PC-9 (cell line): ENCODE results near the gene DYSF. TPM values are rescaled to one million over a fixed set of nuclear protein-coding genes. Genes with fewer than 3 reads are reported as not detected.

ENCODE experiments used
- BruUV-seq: library from RNA; stranded (reverse); fragments of 400-500 nt; replicated peaks from 2 replicates; lab custom pipeline; 2021; lab: Mats Ljungman, UMichigan
- CTCF ChIA-PET: fragments of 300-600 bp; sonication (Branson Sonifier 250); formaldehyde crosslinking; loops from one replicate; lab custom pipeline; 2022; ENCODE audit warnings: antibody characterized with exemption; lab: Charles Lee
- POLR2A ChIA-PET: fragments of 300-600 bp; sonication (Branson Sonifier 250); formaldehyde crosslinking; loops from one replicate; lab custom pipeline; 2022; ENCODE audit warnings: antibody characterized with exemption; ENCODE audit not compliant: unreplicated experiment; lab: Charles Lee
- DNase-seq, 2 experiments: peaks; one replicate each; pipeline versions ENCODE4 v3.0.0 to v3.0.0-alpha.2; 2015 to 2022; ENCODE audit warnings: mixed read lengths in 1 of 2
- H2AFZ ChIP-seq: fragments of 200-600 bp; sonication (generic); 2 replicates; pipeline ENCODE4 v1.8.1; 2017; ENCODE audit warnings: antibody characterized with exemption
- H3F3A ChIP-seq: fragments of 200-600 bp; sonication (generic); 2 replicates; pipeline ENCODE4 v1.8.1; 2017; ENCODE audit warnings: antibody characterized with exemption, mild to moderate bottlenecking, low read depth; ENCODE audit not compliant: insufficient read depth
- H3K27ac ChIP-seq: fragments of 200-600 bp; sonication (generic); 2 replicates; pipeline ENCODE4 v1.6.1; 2016; ENCODE audit warnings: mixed run types
- H3K27me3 ChIP-seq: fragments of 200-600 bp; sonication (generic); 2 replicates; pipeline ENCODE4 v1.6.1; 2016; ENCODE audit warnings: low read depth, mixed run types; ENCODE audit not compliant: insufficient read depth
- H3K36me3 ChIP-seq: fragments of 200-600 bp; sonication (generic); 2 replicates; pipeline ENCODE4 v1.6.1; 2016; ENCODE audit warnings: low read depth, mixed run types
- H3K4me1 ChIP-seq: fragments of 200-600 bp; sonication (generic); replicated peaks from 2 replicates; pipeline ENCODE4 v1.6.1; 2016; ENCODE audit warnings: mixed run types; ENCODE audit not compliant: insufficient read depth
- H3K4me2 ChIP-seq: fragments of 200-600 bp; sonication (generic); 2 replicates; pipeline ENCODE4 v1.6.1; 2017; ENCODE audit warnings: mixed run types
- H3K4me3 ChIP-seq: fragments of 200-600 bp; sonication (generic); 2 replicates; pipeline ENCODE4 v1.6.1; 2016; ENCODE audit warnings: mixed run types
- H3K79me2 ChIP-seq: fragments of 200-600 bp; sonication (generic); 2 replicates; pipeline ENCODE4 v1.6.1; 2017; ENCODE audit warnings: low read depth, mixed run types
- H3K9me2 ChIP-seq: fragments of 200-600 bp; sonication (generic); 2 replicates; pipeline ENCODE4 v1.8.1; 2017; ENCODE audit warnings: mild to moderate bottlenecking; ENCODE audit not compliant: insufficient read depth
- H3K9me3 ChIP-seq: fragments of 200-600 bp; sonication (generic); 2 replicates; pipeline ENCODE4 v1.8.1; 2016; ENCODE audit warnings: low read depth; ENCODE audit not compliant: insufficient read depth
- H4K20me1 ChIP-seq: fragments of 200-600 bp; sonication (generic); 2 replicates; pipeline ENCODE4 v1.8.1; 2017; ENCODE audit not compliant: insufficient read depth
- CTCF ChIP-seq: fragments of 200-600 bp; sonication (generic); conservative IDR thresholded peaks from 2 replicates; pipeline ENCODE4 v1.6.1; 2017; ENCODE audit warnings: mixed run types, antibody characterized with exemption, mild to moderate bottlenecking, moderate library complexity
- EZH2 ChIP-seq: fragments of 200-600 bp; sonication (generic); IDR thresholded peaks from 2 replicates; pipeline ENCODE4 v1.8.0; 2017; ENCODE audit warnings: antibody characterized with exemption, low read depth
- intact Hi-C: fragments of 100-400 bp; cut with micrococcal nuclease; formaldehyde crosslinking; loops from one replicate; pipeline ENCODE4 v1.10.0; 2022; ENCODE audit not compliant: unreplicated experiment
- total RNA-seq: library from RNA; stranded (reverse); gene quantifications from 2 replicates; pipeline ENCODE4 v1.2.3, GENCODE V29; 2021

The DYSF gene
- total RNA-seq, 1 experiment from 2014 or later, result 12.2 TPM

GRCh38 chr2:71602581-71602980 lies 149.2 kb downstream of the DYSF start:
- H3K27me3 ChIP-seq, result no peaks in the 10 kb centered on the region
- BruUV-seq, result no TSS peak
- no peaks in the 10 kb centered on the region for H3K79me2 ChIP-seq
- no peak overlapping the region for H3K4me2 ChIP-seq
- H3K9me3 ChIP-seq, result no peaks in the 10 kb centered on the region
- CTCF ChIA-PET, result no interaction called here
- intact Hi-C loops, result loop anchor here (10.0 kb wide), 1 partner anchor 262 kb away; no protein-coding TSS in a partner anchor
- TF ChIP-seq CTCF (no peak), EZH2 (no peak)
- no peaks in the 10 kb centered on the region for H3K4me1 ChIP-seq
- no peak overlapping the region for H3K4me3 ChIP-seq
- H4K20me1 ChIP-seq, result no peaks in the 10 kb centered on the region
- no peak for DNase-seq
- POLR2A ChIA-PET, result no interaction called here
- H2AFZ ChIP-seq, result no peak overlapping the region
- H3F3A ChIP-seq, result no peaks in the 10 kb centered on the region
- no peaks in the 10 kb centered on the region for H3K36me3 ChIP-seq
- H3K9me2 ChIP-seq, result no peaks in the 10 kb centered on the region
- H3K27ac ChIP-seq, result no peak overlapping the region

DNA sequence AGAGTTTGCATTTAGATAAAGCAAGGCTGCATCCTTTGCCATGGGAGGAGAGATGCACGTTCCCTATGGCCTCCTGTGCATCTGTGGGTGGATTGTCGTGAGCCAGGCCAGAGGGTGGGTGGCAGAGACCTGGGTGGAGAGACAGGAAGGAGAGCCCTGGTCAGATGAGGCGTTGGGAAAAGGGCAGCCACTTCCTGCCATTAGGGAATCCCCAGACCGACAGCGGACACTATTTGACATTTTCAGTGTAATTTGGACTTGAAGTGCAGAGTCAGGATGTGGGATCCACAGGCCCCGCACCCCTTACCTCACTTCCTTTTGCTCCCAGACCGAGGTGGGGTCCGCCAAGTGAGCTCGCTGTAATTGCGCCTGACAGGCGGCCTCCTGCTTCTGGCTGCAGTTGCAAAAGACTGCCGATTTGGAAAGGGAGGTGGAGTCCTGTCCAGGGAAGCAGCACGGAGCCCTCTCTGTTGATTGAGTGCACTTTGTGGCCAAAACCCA lies 150.0 kb downstream of the DYSF start:
- ChIA-PET POLR2A (no interaction called here), CTCF (no interaction called here)

DNA sequence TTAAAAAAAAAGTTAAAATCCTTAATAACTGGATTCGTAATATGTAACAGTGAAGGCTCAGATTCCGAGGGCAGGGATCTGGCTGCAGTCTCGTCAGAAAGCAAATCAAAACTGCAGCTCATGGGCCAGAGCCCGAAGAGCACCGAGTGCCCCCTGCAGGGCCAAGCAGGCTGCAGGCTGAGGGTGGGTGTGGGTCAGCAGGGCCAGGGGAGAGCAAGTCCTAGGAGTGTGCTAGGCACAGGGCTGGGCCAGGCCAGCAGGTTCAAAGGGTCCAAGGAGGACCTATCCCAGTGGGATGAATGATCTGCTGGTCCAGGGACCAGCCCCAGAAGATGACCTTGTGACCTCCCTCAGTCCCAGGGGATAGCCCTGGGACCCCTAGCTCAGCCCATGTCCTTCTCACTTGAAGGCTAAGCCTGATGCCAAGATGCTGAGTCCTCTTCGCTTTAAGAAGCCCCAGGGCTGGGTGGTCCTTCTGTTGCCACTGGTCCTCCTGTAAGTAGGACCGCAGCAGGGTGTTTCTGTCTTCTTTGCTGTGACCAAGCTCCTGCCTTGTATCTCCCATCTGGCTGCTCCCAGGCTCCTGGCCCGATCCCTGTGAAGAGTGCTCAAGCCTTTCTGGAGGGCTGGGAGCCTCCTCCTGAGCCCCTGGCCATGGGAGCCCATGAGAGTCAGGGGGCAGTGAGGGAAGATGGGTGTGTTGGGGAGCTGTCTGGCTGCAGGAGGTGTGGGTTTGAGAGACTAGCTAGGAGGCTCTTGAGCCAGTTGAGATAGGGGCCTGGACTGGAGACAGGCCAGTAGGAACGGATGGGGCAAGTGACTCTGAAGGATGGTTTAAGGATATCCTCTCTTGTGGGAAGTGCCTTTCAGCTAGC lies 150.7 kb downstream of the DYSF start:
- no peaks in the 10 kb centered on the region for H3K9me3 ChIP-seq

More for the DNA sequence above, 150.0 kb downstream of the DYSF start:
- Histone ChIP-seq H3K79me2 (no peaks in the 10 kb centered on the region), H3K4me1 (no peaks in the 10 kb centered on the region), H3K27me3 (no peaks in the 10 kb centered on the region), H2AFZ (no peak overlapping the region), H3K27ac (no peak overlapping the region), H4K20me1 (no peaks in the 10 kb centered on the region), H3K9me2 (no peaks in the 10 kb centered on the region), H3K36me3 (no peaks in the 10 kb centered on the region), H3F3A (no peaks in the 10 kb centered on the region; the same call in 1 of the 2 replicates), H3K4me3 (no peak overlapping the region), H3K9me3 (no peaks in the 10 kb centered on the region), H3K4me2 (no peak overlapping the region)
- BruUV-seq, result no TSS peak
- TF ChIP-seq EZH2 (no peak), CTCF (no peak)
- no peak for DNase-seq
- intact Hi-C loops, result loop anchor here (10.0 kb wide), 1 partner anchor 261 kb away; no protein-coding TSS in a partner anchor

More for the DNA sequence above, 150.7 kb downstream of the DYSF start:
- ChIA-PET POLR2A (no interaction called here), CTCF (no interaction called here)
- intact Hi-C loops, result loop anchor here (10.0 kb wide), 1 partner anchor 261 kb away; no protein-coding TSS in a partner anchor
- no TSS peak for BruUV-seq
- H3K4me2 ChIP-seq, result no peak overlapping the region
- H2AFZ ChIP-seq, result no peak overlapping the region
- H3F3A ChIP-seq, result peaks cover 6% of the 10 kb centered on the region
- TF ChIP-seq CTCF (no peak), EZH2 (no peak)
- DNase-seq, result no peak
- no peaks in the 10 kb centered on the region for H4K20me1 ChIP-seq
- H3K9me2 ChIP-seq, result no peaks in the 10 kb centered on the region
- H3K36me3 ChIP-seq, result no peaks in the 10 kb centered on the region
- no peak overlapping the region for H3K27ac ChIP-seq
- no peaks in the 10 kb centered on the region for H3K27me3 ChIP-seq
- peaks cover 7% of the 10 kb centered on the region for H3K4me1 ChIP-seq
- no peaks in the 10 kb centered on the region for H3K79me2 ChIP-seq
- no peak overlapping the region for H3K4me3 ChIP-seq
